ENCODE data around the gene NEUROD1.

The NEUROD1 gene

DNA sequence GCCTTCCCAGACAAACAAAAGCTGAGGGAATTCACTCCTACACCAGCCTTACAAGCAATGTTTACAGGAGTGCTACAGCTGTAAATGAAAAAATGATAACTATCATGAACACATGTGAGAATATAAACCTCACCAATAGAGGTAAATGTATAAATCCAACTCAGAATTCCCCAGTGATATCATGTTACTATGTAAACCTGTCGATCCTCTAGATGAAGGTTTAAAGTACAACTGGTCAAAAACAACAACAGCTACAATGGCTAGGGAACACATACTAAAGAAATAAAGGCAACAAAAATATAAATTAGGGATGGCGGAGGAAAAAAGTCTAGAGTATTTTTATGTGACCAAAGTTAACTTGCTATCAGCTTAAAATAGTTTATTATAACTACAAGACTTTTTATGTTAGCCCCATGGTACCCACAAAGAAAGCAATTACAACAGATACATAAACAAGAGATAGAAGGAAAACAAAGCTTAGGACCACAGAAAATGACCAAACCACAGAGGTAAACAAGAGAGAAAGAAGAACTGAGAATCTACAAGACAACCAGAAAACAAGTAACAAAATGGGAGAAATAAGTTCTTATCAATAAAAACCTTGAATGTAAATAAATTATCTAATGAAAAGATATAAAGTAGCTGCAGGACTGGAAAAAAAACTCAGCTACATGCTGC lies 31.7 kb downstream of the NEUROD1 start:
- H3K27me3 ChIP-seq (ENCODE audit: low read length), result no peaks in the 10 kb centered on the region
- no peak overlapping the region for H3K27ac ChIP-seq (ENCODE audit: low read depth, low read length)
- no peak overlapping the region for H3K4me3 ChIP-seq (ENCODE audit: insufficient read depth, low read length, poor library complexity, severe bottlenecking)
- no peak overlapping the region for H2AFZ ChIP-seq (ENCODE audit: low read depth, low read length, severe bottlenecking)
- no peaks in the 10 kb centered on the region for H4K20me1 ChIP-seq (ENCODE audit: low read depth, low read length)
- no peaks in the 10 kb centered on the region for H3K9me3 ChIP-seq (ENCODE audit: insufficient read depth, low read length)
- no peaks in the 10 kb centered on the region for H3K9me2 ChIP-seq (replicated peaks; ENCODE audit: insufficient read depth, low read length)
- no peaks in the 10 kb centered on the region for H3K36me3 ChIP-seq (ENCODE audit: low read length)
- no peak overlapping the region for H3K4me2 ChIP-seq (ENCODE audit: low read depth, low read length, poor library complexity, severe bottlenecking)
- H3K9ac ChIP-seq (ENCODE audit: low read length), result no peak overlapping the region
- H3K79me2 ChIP-seq (ENCODE audit: insufficient read depth, low read length), result no peaks in the 10 kb centered on the region
- TF ChIP-seq, protein P1, sequence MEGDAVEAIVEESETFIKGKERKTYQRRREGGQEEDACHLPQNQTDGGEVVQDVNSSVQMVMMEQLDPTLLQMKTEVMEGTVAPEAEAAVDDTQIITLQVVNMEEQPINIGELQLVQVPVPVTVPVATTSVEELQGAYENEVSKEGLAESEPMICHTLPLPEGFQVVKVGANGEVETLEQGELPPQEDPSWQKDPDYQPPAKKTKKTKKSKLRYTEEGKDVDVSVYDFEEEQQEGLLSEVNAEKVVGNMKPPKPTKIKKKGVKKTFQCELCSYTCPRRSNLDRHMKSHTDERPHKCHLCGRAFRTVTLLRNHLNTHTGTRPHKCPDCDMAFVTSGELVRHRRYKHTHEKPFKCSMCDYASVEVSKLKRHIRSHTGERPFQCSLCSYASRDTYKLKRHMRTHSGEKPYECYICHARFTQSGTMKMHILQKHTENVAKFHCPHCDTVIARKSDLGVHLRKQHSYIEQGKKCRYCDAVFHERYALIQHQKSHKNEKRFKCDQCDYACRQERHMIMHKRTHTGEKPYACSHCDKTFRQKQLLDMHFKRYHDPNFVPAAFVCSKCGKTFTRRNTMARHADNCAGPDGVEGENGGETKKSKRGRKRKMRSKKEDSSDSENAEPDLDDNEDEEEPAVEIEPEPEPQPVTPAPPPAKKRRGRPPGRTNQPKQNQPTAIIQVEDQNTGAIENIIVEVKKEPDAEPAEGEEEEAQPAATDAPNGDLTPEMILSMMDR (IDR thresholded peaks at IDR 0.05; ENCODE audit: insufficient read depth, low read length, poor library complexity, severe bottlenecking), result no peak
- no peak for TF ChIP-seq EZH2phosphoT487 (conservative IDR thresholded peaks at IDR 0.05; ENCODE audit: low read length)
- no peaks in the 10 kb centered on the region for H3F3A ChIP-seq (ENCODE audit: insufficient read depth)

DNA sequence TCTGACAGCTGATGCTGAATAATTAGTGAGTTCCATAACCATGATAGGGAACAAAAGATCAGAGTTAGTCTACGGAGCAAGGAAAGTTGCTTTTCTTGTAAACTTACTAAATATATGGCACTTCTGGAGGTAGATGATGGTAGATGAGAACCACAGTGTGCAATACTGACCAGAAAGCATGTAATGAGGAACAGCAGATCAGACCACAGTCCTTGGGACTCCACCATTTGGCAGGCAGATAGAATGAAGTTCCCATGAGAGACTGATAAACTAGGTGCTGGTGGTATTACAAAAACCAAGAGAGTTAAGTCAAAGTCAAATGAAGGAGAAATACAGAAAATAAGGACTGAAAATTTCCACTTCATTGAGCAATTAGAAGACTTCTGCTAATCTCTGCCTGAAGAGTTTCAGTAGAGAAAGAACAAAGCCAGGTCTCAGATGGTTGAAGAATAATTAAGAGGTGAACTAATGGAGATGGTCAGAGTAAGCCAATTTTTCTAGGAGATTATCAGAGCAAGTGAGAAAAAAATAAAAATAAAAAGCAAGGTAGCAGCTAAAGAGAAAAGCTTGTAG lies 33.8 kb downstream of the NEUROD1 start:
- no peak overlapping the region for H3K4me3 ChIP-seq (ENCODE audit: insufficient read depth, low read length, poor library complexity, severe bottlenecking)
- H2AFZ ChIP-seq (ENCODE audit: low read depth, low read length, severe bottlenecking), result no peak overlapping the region
- no peaks in the 10 kb centered on the region for H3K36me3 ChIP-seq (ENCODE audit: low read length)
- H3K27me3 ChIP-seq (ENCODE audit: low read length), result no peaks in the 10 kb centered on the region
- H4K20me1 ChIP-seq (ENCODE audit: low read depth, low read length), result no peaks in the 10 kb centered on the region
- no peaks in the 10 kb centered on the region for H3K9me3 ChIP-seq (ENCODE audit: insufficient read depth, low read length)
- H3F3A ChIP-seq (ENCODE audit: insufficient read depth), result no peaks in the 10 kb centered on the region
- H3K9ac ChIP-seq (ENCODE audit: low read length), result no peak overlapping the region
- H3K79me2 ChIP-seq (ENCODE audit: insufficient read depth, low read length), result no peaks in the 10 kb centered on the region
- H3K27ac ChIP-seq (ENCODE audit: low read depth, low read length), result no peak overlapping the region
- no peak overlapping the region for H3K4me2 ChIP-seq (ENCODE audit: low read depth, low read length, poor library complexity, severe bottlenecking)
- TF ChIP-seq, protein P1 (IDR thresholded peaks at IDR 0.05; ENCODE audit: insufficient read depth, low read length, poor library complexity, severe bottlenecking), result no peak
- no peak for TF ChIP-seq EZH2phosphoT487 (conservative IDR thresholded peaks at IDR 0.05; ENCODE audit: low read length)
- H3K9me2 ChIP-seq (replicated peaks; ENCODE audit: insufficient read depth, low read length), result no peaks in the 10 kb centered on the region

- H3F3A ChIP-seq (ENCODE audit: insufficient read depth), result no peaks in the 10 kb centered on the region
- H3K27me3 ChIP-seq (ENCODE audit: low read length), result no peaks in the 10 kb centered on the region
- H3K4me3 ChIP-seq (ENCODE audit: insufficient read depth, low read length, poor library complexity, severe bottlenecking), result no peak overlapping the region
- no peak overlapping the region for H3K4me2 ChIP-seq (ENCODE audit: low read depth, low read length, poor library complexity, severe bottlenecking)
- no peaks in the 10 kb centered on the region for H3K9me3 ChIP-seq (ENCODE audit: insufficient read depth, low read length)
- H3K27ac ChIP-seq (ENCODE audit: low read depth, low read length), result no peak overlapping the region
- H4K20me1 ChIP-seq (ENCODE audit: low read depth, low read length), result no peaks in the 10 kb centered on the region
- no peaks in the 10 kb centered on the region for H3K9me2 ChIP-seq (replicated peaks; ENCODE audit: insufficient read depth, low read length)
- H3K36me3 ChIP-seq (ENCODE audit: low read length), result no peaks in the 10 kb centered on the region
- no peak overlapping the region for H3K9ac ChIP-seq (ENCODE audit: low read length)
- TF ChIP-seq, protein P1 (IDR thresholded peaks at IDR 0.05; ENCODE audit: insufficient read depth, low read length, poor library complexity, severe bottlenecking), result no peak
- no peak for TF ChIP-seq EZH2phosphoT487 (conservative IDR thresholded peaks at IDR 0.05; ENCODE audit: low read length)
- no peak overlapping the region for H2AFZ ChIP-seq (ENCODE audit: low read depth, low read length, severe bottlenecking)
- no peaks in the 10 kb centered on the region for H3K79me2 ChIP-seq (ENCODE audit: insufficient read depth, low read length)
These were observed 37.2 kb downstream of the NEUROD1 start for GRCh38 chr2:181643151-181643550.
